Uterus (tissue), 4 donors: Measurements from ENCODE around the gene OR10D3. TPM values are rescaled to one million over a fixed set of nuclear protein-coding genes. Genes with fewer than 3 reads are reported as not detected.

Source experiments
- DNase-seq, 2 donors: peaks; one replicate each; pipeline ENCODE4 v3.0.0-alpha.2; 2019 to 2020
- H3K27ac ChIP-seq, 2 donors: fragments of 200-600 bp; sonication (generic); 1 replicate in 1 of 2; 2 replicates in 1 of 2; pipeline ENCODE4 v1.5.1; 2016 to 2018
- H3K27me3 ChIP-seq, 2 donors: fragments of 200-600 bp; sonication (generic); one replicate each; pipeline ENCODE4 v1.5.1; 2018 to 2019; ENCODE audit warnings: control low read depth in 1 of 2
- H3K36me3 ChIP-seq, 2 donors: fragments of 200-600 bp; sonication (generic); one replicate each; pipeline ENCODE4 v1.5.1; 2019; ENCODE audit warnings: control low read depth in 1 of 2
- H3K4me1 ChIP-seq, 2 donors: fragments of 200-600 bp; sonication (generic); one replicate each; pipeline ENCODE4 v1.5.1; 2018 to 2019; ENCODE audit warnings: control low read depth in 1 of 2
- H3K4me3 ChIP-seq, 2 donors: fragments of 200-600 bp; sonication (generic); 1 replicate in 1 of 2; 2 replicates in 1 of 2; pipeline ENCODE4 v1.5.1; 2018 to 2019; ENCODE audit warnings: mild to moderate bottlenecking in 1 of 2
- H3K9me3 ChIP-seq, 2 donors: fragments of 200-600 bp; sonication (generic); one replicate each; pipeline ENCODE4 v1.5.1; 2019; ENCODE audit warnings: control low read depth in 1 of 2
- CTCF ChIP-seq, 4 experiments: fragments of 200-600 bp in 2 of 4; fragments of 450-650 bp in 2 of 4; sonication (generic) in 2 of 4; IDR thresholded peaks; one replicate each; pipeline ENCODE4 v1.5.1; 2016 to 2019; ENCODE audit warnings: antibody characterized with exemption in 4 of 4, mild to moderate bottlenecking in 2 of 4, moderate library complexity in 1 of 4
- POLR2A ChIP-seq, 2 donors: fragments of 450-650 bp; IDR thresholded peaks; one replicate each; pipeline ENCODE4 v1.6.1; 2016; ENCODE audit warnings: antibody characterized with exemption in 2 of 2, mild to moderate bottlenecking in 1 of 2, moderate library complexity in 1 of 2
- intact Hi-C: fragments of 100-400 bp; cut with DNase I; formaldehyde crosslinking; loops from one replicate; pipeline ENCODE4 v1.15.1; 2023; ENCODE audit warnings: low total_unique reads
- total RNA-seq, 4 donors: library from RNA; depleted of rRNA in 3 of 4; stranded (reverse); fragments of >200 nt in 3 of 4; gene quantifications; one replicate each; pipeline versions ENCODE4 v1.1.0 to v1.2.4, GENCODE V29; 2014 to 2023
- donor health status: DM: yes; HTN: yes; CAD: no.

The OR10D3 gene
- total RNA-seq: not detected

- TF ChIP-seq CTCF (IDR thresholded peaks at IDR 0.05): no peak
- TF ChIP-seq POLR2A (IDR thresholded peaks at IDR 0.05): no peak
- no peak for DNase-seq
- H3K27me3 ChIP-seq: no peaks in the 10 kb centered on the region
- H3K9me3 ChIP-seq: no peaks in the 10 kb centered on the region
- no peak within 1 kb of the TSS for H3K4me3 ChIP-seq
- H3K4me1 ChIP-seq: no peaks in the 10 kb centered on the region
- H3K27ac ChIP-seq: no peak within 1 kb of the TSS
- H3K36me3 ChIP-seq: no peaks in the 10 kb centered on the region
- intact Hi-C loops: no loop called here
Observed at GRCh38 chr11:124183068-124183467, at the start of gene OR10D3. Gene OR10D3 (plus strand): TSS chr11:124183345. CDS start chr11:124185270, 1,925 bp downstream.

- no peak for TF ChIP-seq POLR2A (IDR thresholded peaks at IDR 0.05)
- no peak for TF ChIP-seq CTCF (IDR thresholded peaks at IDR 0.05)
- Histone ChIP-seq H3K36me3 (no peaks in the 10 kb centered on the region), H3K27ac (no peak overlapping the region), H3K9me3 (peaks cover 0 to 8% of the 10 kb centered on the region in 2 donors), H3K4me1 (no peaks in the 10 kb centered on the region), H3K27me3 (no peaks in the 10 kb centered on the region), H3K4me3 (no peak overlapping the region)
- intact Hi-C loops: no loop called here
- no peak for DNase-seq
Observed at GRCh38 chr11:124143034-124143433, 40.1 kb upstream of the OR10D3 start.

- H3K9me3 ChIP-seq: no peaks in the 10 kb centered on the region
- no peaks in the 10 kb centered on the region for H3K4me1 ChIP-seq
- H3K27ac ChIP-seq: no peak overlapping the region
- H3K4me3 ChIP-seq: no peak overlapping the region
- H3K36me3 ChIP-seq: no peaks in the 10 kb centered on the region
- no peak for TF ChIP-seq CTCF (IDR thresholded peaks at IDR 0.05)
- no peak for TF ChIP-seq POLR2A (IDR thresholded peaks at IDR 0.05)
- DNase-seq: no peak
- no peaks in the 10 kb centered on the region for H3K27me3 ChIP-seq
- intact Hi-C loops: no loop called here
Observed at GRCh38 chr11:124147951-124148350, 35.2 kb upstream of the OR10D3 start.

GRCh38 chr11:124150684-124151083, 32.5 kb upstream of the OR10D3 start:
- Histone ChIP-seq H3K4me1 (no peaks in the 10 kb centered on the region), H3K36me3 (no peaks in the 10 kb centered on the region), H3K4me3 (no peak overlapping the region), H3K9me3 (no peaks in the 10 kb centered on the region), H3K27ac (no peak overlapping the region), H3K27me3 (no peaks in the 10 kb centered on the region)
- no peak for DNase-seq
- TF ChIP-seq POLR2A (IDR thresholded peaks at IDR 0.05): no peak
- intact Hi-C loops: no loop called here

GRCh38 chr11:124152770-124153407, 30.3 kb upstream of the OR10D3 start:
- TF ChIP-seq POLR2A (IDR thresholded peaks at IDR 0.05) (no peak), CTCF (IDR thresholded peaks at IDR 0.05) (no peak)
- H3K27me3 ChIP-seq: no peaks in the 10 kb centered on the region
- H3K36me3 ChIP-seq: no peaks in the 10 kb centered on the region
- no peak overlapping the region for H3K4me3 ChIP-seq
- intact Hi-C loops: no loop called here
- no peaks in the 10 kb centered on the region for H3K4me1 ChIP-seq
- DNase-seq: no peak
- no peak overlapping the region for H3K27ac ChIP-seq
- no peaks in the 10 kb centered on the region for H3K9me3 ChIP-seq

- no peak overlapping the region for H3K4me3 ChIP-seq
- no peaks in the 10 kb centered on the region for H3K36me3 ChIP-seq
- H3K27me3 ChIP-seq: no peaks in the 10 kb centered on the region
- no peaks in the 10 kb centered on the region for H3K4me1 ChIP-seq
- intact Hi-C loops: no loop called here
- TF ChIP-seq CTCF (IDR thresholded peaks at IDR 0.05) (no peak), POLR2A (IDR thresholded peaks at IDR 0.05) (no peak)
- no peaks in the 10 kb centered on the region for H3K9me3 ChIP-seq
- DNase-seq: no peak
- no peak overlapping the region for H3K27ac ChIP-seq
Observed at GRCh38 chr11:124153821-124154220, 29.3 kb upstream of the OR10D3 start.
